Measurements from ENCODE around the gene PHLDA1. TPM values are rescaled to one million over a fixed set of nuclear protein-coding genes. Genes with fewer than 3 reads are reported as not detected.

The PHLDA1 gene
- total and polyA plus RNA-seq, 2 of the 13 experiments (the other 11 are each of a cell fraction or from before 2014, with no cell fraction given), result 33.8 to 41.0 TPM

DNA sequence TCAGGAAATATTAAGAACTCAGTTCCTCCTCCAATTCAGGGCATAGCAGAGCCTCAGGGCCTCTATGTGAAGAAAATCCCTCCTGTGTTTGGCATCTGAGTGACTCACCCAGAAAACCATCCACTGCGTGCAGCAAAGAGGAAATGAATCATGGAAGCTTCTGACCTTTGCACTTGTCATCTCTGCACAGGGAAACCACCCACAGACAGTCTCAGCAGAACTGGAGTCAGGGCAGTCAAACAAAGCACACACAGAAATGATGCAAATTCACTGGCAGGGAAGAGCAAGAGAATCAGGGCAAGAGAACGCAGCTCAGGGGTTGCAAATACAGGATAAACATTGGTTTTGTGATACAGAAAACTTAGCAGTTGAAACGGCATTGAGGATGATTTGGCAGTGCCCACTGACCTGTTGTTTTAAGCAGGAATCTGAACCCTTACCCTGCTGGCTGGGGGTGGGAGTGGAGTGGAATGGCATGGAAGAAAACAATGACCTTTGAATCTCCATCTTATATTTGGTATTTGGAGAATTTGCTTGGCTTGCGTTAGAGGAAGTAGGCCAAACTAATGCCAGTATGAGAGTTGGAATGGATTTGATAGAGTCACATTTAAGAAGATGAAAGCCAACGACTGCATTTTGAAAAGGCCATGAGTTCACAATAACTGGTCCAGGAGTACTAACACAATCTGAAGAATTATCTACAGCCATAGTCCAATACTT is 53.5 kb downstream of the PHLDA1 start (continued):
- peak; percentile 75 for TF ChIP-seq ZEB1 (IDR thresholded peaks at IDR 0.05; ENCODE audit: insufficient replicate concordance, low read depth)
- TF ChIP-seq ZMYM4 (CRISPR knock-in tag; IDR thresholded peaks at IDR 0.05), result peak; percentile 87
- peak; percentile 91; the same call in 1 of the 2 replicates for TF ChIP-seq FOXJ3 (CRISPR knock-in tag; IDR thresholded peaks at IDR 0.05; ENCODE audit: borderline replicate concordance)
- peak; percentile 99 for TF ChIP-seq JUNB (CRISPR knock-in tag; IDR thresholded peaks at IDR 0.05; ENCODE audit: borderline replicate concordance)
- TF ChIP-seq KLF16 (CRISPR knock-in tag; IDR thresholded peaks at IDR 0.05), result peak in 1 of 2 experiments; percentile 90; a peak in 2 of 4 replicates
- TF ChIP-seq NFYB (CRISPR knock-in tag; IDR thresholded peaks at IDR 0.05), result no peak
- peak; percentile 93; the same call in 1 of the 2 replicates for TF ChIP-seq MEIS1 (CRISPR knock-in tag; IDR thresholded peaks at IDR 0.05; ENCODE audit: borderline replicate concordance)
- TF ChIP-seq ZKSCAN1 (IDR thresholded peaks at IDR 0.05; ENCODE audit: low read length), result peak; percentile 68; the same call in 1 of the 2 replicates
- TF ChIP-seq ISX (CRISPR knock-in tag; conservative IDR thresholded peaks at IDR 0.05), result no peak
- peak; percentile 73 for TF ChIP-seq SALL2 (CRISPR knock-in tag; IDR thresholded peaks at IDR 0.05)
- peak; percentile 51; the same call in 1 of the 2 replicates for TF ChIP-seq TAF1 (CRISPR knock-in tag; IDR thresholded peaks at IDR 0.05)
- 0 out of 2 replicates have a peak, but pooled peaks have one; percentile 45 for TF ChIP-seq ZNF510 (CRISPR knock-in tag; IDR thresholded peaks at IDR 0.05; ENCODE audit: low read depth)
- no peak for TF ChIP-seq MYNN (CRISPR knock-in tag; IDR thresholded peaks at IDR 0.05; ENCODE audit: low read depth)
- 0 out of 2 replicates have a peak, but pooled peaks have one; percentile 6 for TF ChIP-seq ZNF777 (CRISPR knock-in tag; IDR thresholded peaks at IDR 0.05)
- TF ChIP-seq KMT2A (CRISPR knock-in tag; IDR thresholded peaks at IDR 0.05), result no peak
- TF ChIP-seq, protein P1, sequence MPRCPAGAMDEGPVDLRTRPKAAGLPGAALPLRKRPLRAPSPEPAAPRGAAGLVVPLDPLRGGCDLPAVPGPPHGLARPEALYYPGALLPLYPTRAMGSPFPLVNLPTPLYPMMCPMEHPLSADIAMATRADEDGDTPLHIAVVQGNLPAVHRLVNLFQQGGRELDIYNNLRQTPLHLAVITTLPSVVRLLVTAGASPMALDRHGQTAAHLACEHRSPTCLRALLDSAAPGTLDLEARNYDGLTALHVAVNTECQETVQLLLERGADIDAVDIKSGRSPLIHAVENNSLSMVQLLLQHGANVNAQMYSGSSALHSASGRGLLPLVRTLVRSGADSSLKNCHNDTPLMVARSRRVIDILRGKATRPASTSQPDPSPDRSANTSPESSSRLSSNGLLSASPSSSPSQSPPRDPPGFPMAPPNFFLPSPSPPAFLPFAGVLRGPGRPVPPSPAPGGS (CRISPR knock-in tag; IDR thresholded peaks at IDR 0.05), result peak; percentile 76; the same call in 1 of the 2 replicates
- TF ChIP-seq, protein P2, sequence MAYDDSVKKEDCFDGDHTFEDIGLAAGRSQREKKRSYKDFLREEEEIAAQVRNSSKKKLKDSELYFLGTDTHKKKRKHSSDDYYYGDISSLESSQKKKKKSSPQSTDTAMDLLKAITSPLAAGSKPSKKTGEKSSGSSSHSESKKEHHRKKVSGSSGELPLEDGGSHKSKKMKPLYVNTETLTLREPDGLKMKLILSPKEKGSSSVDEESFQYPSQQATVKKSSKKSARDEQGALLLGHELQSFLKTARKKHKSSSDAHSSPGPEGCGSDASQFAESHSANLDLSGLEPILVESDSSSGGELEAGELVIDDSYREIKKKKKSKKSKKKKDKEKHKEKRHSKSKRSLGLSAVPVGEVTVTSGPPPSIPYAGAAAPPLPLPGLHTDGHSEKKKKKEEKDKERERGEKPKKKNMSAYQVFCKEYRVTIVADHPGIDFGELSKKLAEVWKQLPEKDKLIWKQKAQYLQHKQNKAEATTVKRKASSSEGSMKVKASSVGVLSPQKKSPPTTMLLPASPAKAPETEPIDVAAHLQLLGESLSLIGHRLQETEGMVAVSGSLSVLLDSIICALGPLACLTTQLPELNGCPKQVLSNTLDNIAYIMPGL (CRISPR knock-in tag; IDR thresholded peaks at IDR 0.05; ENCODE audit: borderline replicate concordance in 1 of 2, low read depth in 1 of 2), result peak; percentile 32 to 63; a peak in 2 of 4 replicates
- TF ChIP-seq ZNF781 (CRISPR knock-in tag; IDR thresholded peaks at IDR 0.05; ENCODE audit: borderline replicate concordance, not compliant biosample characterization), result peak; percentile 34
- TF ChIP-seq, protein P3, sequence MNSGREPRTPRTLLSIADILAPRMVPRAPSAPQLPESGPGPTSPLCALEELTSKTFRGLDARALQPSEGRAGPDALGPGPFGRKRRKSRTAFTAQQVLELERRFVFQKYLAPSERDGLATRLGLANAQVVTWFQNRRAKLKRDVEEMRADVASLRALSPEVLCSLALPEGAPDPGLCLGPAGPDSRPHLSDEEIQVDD (CRISPR knock-in tag; IDR thresholded peaks at IDR 0.05; ENCODE audit: borderline replicate concordance), result no peak
- no peak for TF ChIP-seq ZNF367 (CRISPR knock-in tag; IDR thresholded peaks at IDR 0.05; ENCODE audit: borderline replicate concordance)
- TF ChIP-seq, protein P4, sequence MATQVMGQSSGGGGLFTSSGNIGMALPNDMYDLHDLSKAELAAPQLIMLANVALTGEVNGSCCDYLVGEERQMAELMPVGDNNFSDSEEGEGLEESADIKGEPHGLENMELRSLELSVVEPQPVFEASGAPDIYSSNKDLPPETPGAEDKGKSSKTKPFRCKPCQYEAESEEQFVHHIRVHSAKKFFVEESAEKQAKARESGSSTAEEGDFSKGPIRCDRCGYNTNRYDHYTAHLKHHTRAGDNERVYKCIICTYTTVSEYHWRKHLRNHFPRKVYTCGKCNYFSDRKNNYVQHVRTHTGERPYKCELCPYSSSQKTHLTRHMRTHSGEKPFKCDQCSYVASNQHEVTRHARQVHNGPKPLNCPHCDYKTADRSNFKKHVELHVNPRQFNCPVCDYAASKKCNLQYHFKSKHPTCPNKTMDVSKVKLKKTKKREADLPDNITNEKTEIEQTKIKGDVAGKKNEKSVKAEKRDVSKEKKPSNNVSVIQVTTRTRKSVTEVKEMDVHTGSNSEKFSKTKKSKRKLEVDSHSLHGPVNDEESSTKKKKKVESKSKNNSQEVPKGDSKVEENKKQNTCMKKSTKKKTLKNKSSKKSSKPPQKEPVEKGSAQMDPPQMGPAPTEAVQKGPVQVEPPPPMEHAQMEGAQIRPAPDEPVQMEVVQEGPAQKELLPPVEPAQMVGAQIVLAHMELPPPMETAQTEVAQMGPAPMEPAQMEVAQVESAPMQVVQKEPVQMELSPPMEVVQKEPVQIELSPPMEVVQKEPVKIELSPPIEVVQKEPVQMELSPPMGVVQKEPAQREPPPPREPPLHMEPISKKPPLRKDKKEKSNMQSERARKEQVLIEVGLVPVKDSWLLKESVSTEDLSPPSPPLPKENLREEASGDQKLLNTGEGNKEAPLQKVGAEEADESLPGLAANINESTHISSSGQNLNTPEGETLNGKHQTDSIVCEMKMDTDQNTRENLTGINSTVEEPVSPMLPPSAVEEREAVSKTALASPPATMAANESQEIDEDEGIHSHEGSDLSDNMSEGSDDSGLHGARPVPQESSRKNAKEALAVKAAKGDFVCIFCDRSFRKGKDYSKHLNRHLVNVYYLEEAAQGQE (IDR thresholded peaks at IDR 0.05; ENCODE audit: borderline replicate concordance in 1 of 2, low read depth in 1 of 2, low read length in 2 of 2), result peak in 1 of 2 experiments; percentile 69; a peak in 1 of 4 replicates
- TF ChIP-seq ZNF709 (CRISPR knock-in tag; IDR thresholded peaks at IDR 0.05), result no peak; the same call in 1 of the 2 replicates
